Caki2 (cell line): ENCODE data around the gene NALCN. TPM values are rescaled to one million over a fixed set of nuclear protein-coding genes. Genes with fewer than 3 reads are reported as not detected.
A peak's percentile ranks its signal among the peaks of the same experiment; 100 is the strongest.

Source experiments
- DNase-seq: peaks from one replicate; pipeline ENCODE4 v3.0.0-alpha.2; 2015; ENCODE audit warnings: low read depth
- in situ Hi-C: cut with HindIII; loops from 2 replicates; pipeline ENCODE4 v1.10.0; 2016; ENCODE audit warnings: low sequenced_read_pairs, low pct_unique_long_range_greater_than_20kb, mixed read lengths
- total RNA-seq: library from RNA; depleted of rRNA; stranded (reverse); fragments of >200 nt; shearing (Covaris generic); gene quantifications from 2 replicates; pipeline ENCODE4 v1.2.3, GENCODE V29; 2014; ENCODE audit warnings: low replicate concordance; rRNA removed

Gene NALCN
- total RNA-seq: 0.34 TPM in 1 of 2 replicates, not detected in the other

GRCh38 chr13:101416181-101417042 lies at the start of gene NALCN:
NALCN (minus strand) TSS chr13:101416508; CDS start chr13:101399126, 17,382 bp downstream.
- DNase-seq: peak; percentile 33

GRCh38 chr13:101465877-101466276 lies 49.6 kb upstream of the NALCN start:
- DNase-seq: no peak
- in situ Hi-C loops: no loop called here

More at GRCh38 chr13:101416181-101417042, at the start of gene NALCN:
- in situ Hi-C loops: no loop called here

DNA sequence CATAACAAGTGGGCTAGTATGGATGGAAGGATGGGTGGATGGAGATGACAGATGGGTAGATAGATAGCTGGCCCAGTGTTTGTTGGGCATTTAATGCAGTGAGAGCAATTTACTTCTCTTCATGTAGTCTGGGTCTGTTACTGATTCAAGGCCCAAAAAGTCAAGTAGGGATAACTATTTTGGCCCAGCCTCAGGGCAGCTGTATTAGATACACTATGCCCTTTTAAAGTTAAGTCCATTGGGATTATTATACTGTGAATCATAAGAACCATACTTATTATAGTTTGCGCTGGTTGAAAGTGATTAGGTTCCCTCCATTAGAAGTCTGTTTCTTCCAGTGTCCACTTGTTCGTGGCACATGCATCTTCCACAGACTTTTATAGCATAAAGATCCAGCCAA lies 40.9 kb upstream of the NALCN start:
- in situ Hi-C loops: no loop called here
- no peak for DNase-seq

GRCh38 chr13:101455863-101456262 lies 39.6 kb upstream of the NALCN start:
- peak; percentile 77 for DNase-seq
- in situ Hi-C loops: no loop called here

GRCh38 chr13:101454767-101455166 lies 38.5 kb upstream of the NALCN start:
- in situ Hi-C loops: no loop called here
- DNase-seq: peak; percentile 50

GRCh38 chr13:101453784-101454201 lies 37.5 kb upstream of the NALCN start:
- in situ Hi-C loops: no loop called here

GRCh38 chr13:101452519-101453485 lies 36.5 kb upstream of the NALCN start, which contains the start of gene ITGBL1:
ITGBL1 (plus strand) TSS chr13:101452675; CDS start chr13:101452834, 159 bp downstream.
- no peak for DNase-seq
- in situ Hi-C loops: no loop called here

More at GRCh38 chr13:101453784-101454201, 37.5 kb upstream of the NALCN start:
- no peak for DNase-seq

GRCh38 chr13:101451641-101452040 lies 35.3 kb upstream of the NALCN start:
- DNase-seq: no peak
- in situ Hi-C loops: no loop called here

DNA sequence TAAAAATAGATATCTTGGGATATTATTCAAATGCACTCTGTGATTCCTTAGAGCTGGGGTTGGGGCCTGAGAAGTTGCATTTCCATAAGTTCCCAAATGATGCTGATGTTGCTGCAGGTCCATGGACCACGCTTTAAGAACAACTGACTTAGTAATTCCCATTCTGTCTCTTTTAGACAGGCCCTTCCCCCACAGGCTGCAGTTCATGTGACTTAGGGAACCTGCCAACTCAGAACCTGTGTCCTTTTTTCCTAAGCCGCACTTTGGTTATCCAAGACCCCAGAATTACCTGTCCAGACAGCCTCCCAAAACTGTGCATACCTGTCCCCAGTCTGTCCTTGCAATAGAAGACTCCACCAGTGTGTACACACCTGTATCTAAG lies 34.4 kb upstream of the NALCN start:
- in situ Hi-C loops: no loop called here
- no peak for DNase-seq

GRCh38 chr13:101449790-101450748 lies 33.8 kb upstream of the NALCN start:
- in situ Hi-C loops: no loop called here
- DNase-seq: peak; percentile 55

GRCh38 chr13:101447852-101448251 lies 31.5 kb upstream of the NALCN start:
- in situ Hi-C loops: no loop called here
- DNase-seq: no peak

GRCh38 chr13:101434486-101434885 lies 18.2 kb upstream of the NALCN start:
- in situ Hi-C loops: no loop called here
- DNase-seq: no peak

DNA sequence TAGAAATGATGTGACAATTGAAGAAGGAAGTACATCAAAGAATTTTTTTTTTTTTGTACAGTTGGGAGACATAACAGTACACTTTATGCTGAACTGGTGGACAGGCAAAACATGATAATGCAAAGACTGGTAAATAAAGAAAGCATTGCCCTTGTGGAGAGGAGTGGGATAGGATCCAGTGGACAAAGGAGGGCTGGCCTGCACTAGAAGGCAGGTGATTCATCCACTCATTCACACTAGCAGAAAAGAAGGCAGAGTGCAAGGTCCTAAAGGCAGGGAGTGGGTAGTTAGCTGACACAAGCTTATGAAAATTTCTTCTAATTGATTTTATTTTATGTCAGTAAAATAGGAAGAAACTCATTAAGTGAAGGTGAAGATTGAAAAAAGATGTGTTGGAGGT lies 17.6 kb upstream of the NALCN start:
- in situ Hi-C loops: no loop called here
- DNase-seq: no peak

- in situ Hi-C loops: no loop called here
These were observed 13.4 kb upstream of the NALCN start for GRCh38 chr13:101429733-101430132.

DNA sequence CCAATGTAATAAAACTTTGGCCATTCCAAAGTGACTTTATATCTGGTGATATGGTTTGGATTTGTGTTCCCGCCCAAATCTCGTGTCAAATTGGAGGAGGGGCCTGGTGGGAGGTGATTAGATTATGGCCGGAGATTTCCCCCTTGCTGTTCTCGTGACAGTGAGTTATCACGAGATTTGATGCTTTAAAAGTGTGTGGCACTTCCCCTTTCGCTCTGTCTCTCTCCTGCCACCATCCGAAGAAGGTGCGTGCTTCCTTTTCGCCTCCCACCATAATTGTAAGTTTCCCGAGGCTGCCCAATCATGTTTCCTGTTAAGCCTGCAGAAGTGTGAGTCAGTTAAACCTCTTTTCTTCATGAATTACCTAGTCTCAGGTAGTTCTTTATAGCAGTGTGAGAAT lies 9.3 kb upstream of the NALCN start:
- in situ Hi-C loops: no loop called here
- DNase-seq: no peak

More at GRCh38 chr13:101429733-101430132, 13.4 kb upstream of the NALCN start:
- DNase-seq: peak; percentile 2

GRCh38 chr13:101425156-101425471 lies 8.8 kb upstream of the NALCN start:
- DNase-seq: no peak
- in situ Hi-C loops: no loop called here

GRCh38 chr13:101424381-101425155 lies 8.3 kb upstream of the NALCN start:
- DNase-seq: no peak
- in situ Hi-C loops: no loop called here
